IMR-90 (cell line): Measurements from ENCODE around the gene DHH. TPM values are rescaled to one million over a fixed set of nuclear protein-coding genes. Genes with fewer than 3 reads are reported as not detected.

ENCODE experiments used
- ATAC-seq: fragments of 200-7000 bp; cut with Tn5 transposase; 2 replicates; pipeline ENCODE4 v1.9.1; 2020; ENCODE audit warnings: low read depth, mild to moderate bottlenecking, moderate library complexity
- BruUV-seq: library from RNA; stranded (reverse); fragments of 400-500 nt; replicated peaks from 2 replicates; lab custom pipeline; 2021; lab: Mats Ljungman, UMichigan
- CTCF ChIA-PET: fragments of 300-600 bp; formaldehyde crosslinking; extraction: SDS; loops from one replicate; lab custom pipeline; 2021; ENCODE audit warnings: antibody characterized with exemption; lab: Yijun Ruan, JAX
- POLR2A ChIA-PET: fragments of 300-600 bp; sonication (Branson Sonifier 250); formaldehyde crosslinking; loops from one replicate; lab custom pipeline; 2022; ENCODE audit warnings: antibody characterized with exemption; ENCODE audit not compliant: unreplicated experiment; lab: Charles Lee
- DNase-seq: peaks from one replicate; pipeline ENCODE4 v3.0.0; 2013
- H2AFZ ChIP-seq: replicated peaks from 2 replicates; pipeline ENCODE3; 2013; ENCODE audit warnings: low read length, mild to moderate bottlenecking; ENCODE audit not compliant: poor library complexity
- H2AK5ac ChIP-seq: 2 replicates; pipeline ENCODE4 v1.6.1; 2013; ENCODE audit warnings: low read depth, low read length, inconsistent platforms
- H2AK9ac ChIP-seq: replicated peaks from 2 replicates; pipeline ENCODE3; 2013; ENCODE audit warnings: mild to moderate bottlenecking, low read depth, low read length, moderate library complexity; ENCODE audit not compliant: poor library complexity
- H2BK120ac ChIP-seq: 2 replicates; pipeline ENCODE4 v1.6.1; 2013; ENCODE audit warnings: low read depth, low read length, inconsistent platforms
- H2BK15ac ChIP-seq: 3 replicates; pipeline ENCODE4 v1.6.1; 2013; ENCODE audit warnings: low read depth, low read length, inconsistent platforms
- H2BK20ac ChIP-seq: 2 replicates; pipeline ENCODE4 v1.6.1; 2013; ENCODE audit warnings: low read depth, mild to moderate bottlenecking, inconsistent platforms, low read length, moderate library complexity
- H2BK5ac ChIP-seq: 2 replicates; pipeline ENCODE4 v1.6.1; 2013; ENCODE audit warnings: mild to moderate bottlenecking, low read depth, low read length, inconsistent platforms; ENCODE audit not compliant: poor library complexity, severe bottlenecking
- H3K14ac ChIP-seq: replicated peaks from 2 replicates; pipeline ENCODE4 v1.6.1; 2013; ENCODE audit warnings: low read depth, low read length, inconsistent platforms
- H3K18ac ChIP-seq: 2 replicates; pipeline ENCODE4 v1.6.1; 2013; ENCODE audit warnings: low read depth, low read length, control low read depth
- H3K23ac ChIP-seq: 2 replicates; pipeline ENCODE4 v1.6.1; 2013; ENCODE audit warnings: low read depth, low read length, inconsistent platforms
- H3K27ac ChIP-seq: 2 replicates; pipeline ENCODE4 v1.5.1; 2013; ENCODE audit warnings: mild to moderate bottlenecking, control low read depth, low read length; ENCODE audit not compliant: insufficient read depth
- H3K27me3 ChIP-seq: 2 replicates; pipeline ENCODE4 v1.6.1; 2013; ENCODE audit warnings: low read length; ENCODE audit not compliant: control insufficient read depth, insufficient read depth
- H3K36me3 ChIP-seq: 2 replicates; pipeline ENCODE4 v1.6.1; 2013; ENCODE audit warnings: low read length, mixed read lengths; ENCODE audit not compliant: control insufficient read depth, insufficient read depth
- H3K4ac ChIP-seq: 2 replicates; pipeline ENCODE4 v1.6.1; 2013; ENCODE audit warnings: low read depth, low read length, inconsistent platforms
- H3K4me1 ChIP-seq: 2 replicates; pipeline ENCODE4 v1.6.1; 2013; ENCODE audit warnings: low read length, mixed read lengths; ENCODE audit not compliant: control insufficient read depth, insufficient read depth
- H3K4me2 ChIP-seq: 2 replicates; pipeline ENCODE4 v1.6.1; 2013; ENCODE audit warnings: low read depth, mild to moderate bottlenecking, control low read depth, low read length, moderate library complexity
- H3K4me3 ChIP-seq: 2 replicates; pipeline ENCODE4 v1.5.1; 2013; ENCODE audit warnings: low read depth, mild to moderate bottlenecking, control low read depth, low read length, moderate library complexity; ENCODE audit not compliant: insufficient read depth
- H3K56ac ChIP-seq: 2 replicates; pipeline ENCODE4 v1.6.1; 2013; ENCODE audit warnings: low read length, inconsistent platforms; ENCODE audit not compliant: insufficient read depth; ENCODE audit errors: extremely low read depth
- H3K79me1 ChIP-seq, 2 experiments: 2 replicates each; pipeline ENCODE4 v1.6.1; 2013; ENCODE audit warnings: low read length in 2 of 2, inconsistent platforms in 1 of 2, low read depth in 1 of 2
- H3K9ac ChIP-seq: 2 replicates; pipeline ENCODE4 v1.6.1; 2013; ENCODE audit warnings: low read depth, low read length, control low read depth
- H3K9me1 ChIP-seq: 2 replicates; pipeline ENCODE4 v1.6.1; 2013; ENCODE audit warnings: low read length, inconsistent platforms; ENCODE audit not compliant: insufficient read depth
- H3K9me3 ChIP-seq: 2 replicates; pipeline ENCODE4 v1.6.1; 2013; ENCODE audit warnings: low read length; ENCODE audit not compliant: control insufficient read depth, insufficient read depth
- H4K20me1 ChIP-seq: 2 replicates; pipeline ENCODE4 v1.6.1; 2013; ENCODE audit warnings: low read length, inconsistent platforms; ENCODE audit not compliant: insufficient read depth
- H4K5ac ChIP-seq: 2 replicates; pipeline ENCODE4 v1.6.1; 2013; ENCODE audit warnings: mild to moderate bottlenecking, low read depth, low read length, control low read depth
- H4K8ac ChIP-seq, 2 experiments: 2 replicates each; pipeline ENCODE4 v1.6.1; 2013; ENCODE audit warnings: low read depth in 2 of 2, low read length in 2 of 2, control low read depth in 1 of 2, inconsistent platforms in 1 of 2
- H4K91ac ChIP-seq: 2 replicates; pipeline ENCODE4 v1.6.1; 2013; ENCODE audit warnings: low read depth, low read length, inconsistent platforms; ENCODE audit not compliant: insufficient read depth
- CEBPB ChIP-seq: IDR thresholded peaks from 2 replicates; pipeline ENCODE4 v1.6.1; 2012; ENCODE audit warnings: low read depth, low read length, improper control_type of control experiment
- FOS ChIP-seq: fragments of 150-350 bp; IDR thresholded peaks from 2 replicates; pipeline ENCODE4 v1.6.1; 2016; ENCODE audit warnings: low read depth, low read length
- MAFK ChIP-seq: IDR thresholded peaks from 2 replicates; pipeline ENCODE4 v1.6.1; 2012; ENCODE audit warnings: low read depth, low read length, improper control_type of control experiment
- MAZ ChIP-seq: IDR thresholded peaks from 2 replicates; pipeline ENCODE4 v1.6.1; 2012; ENCODE audit warnings: low read depth, mild to moderate bottlenecking, low read length, improper control_type of control experiment, moderate library complexity, borderline replicate concordance
- NFE2L2 ChIP-seq: fragments of 150-350 bp; IDR thresholded peaks from 2 replicates; pipeline ENCODE4 v1.6.1; 2016; ENCODE audit warnings: low read depth, mild to moderate bottlenecking, low read length
- POLR2A ChIP-seq: IDR thresholded peaks from 2 replicates; pipeline ENCODE4 v1.6.1; 2012; ENCODE audit warnings: mild to moderate bottlenecking, low read depth, low read length
- RAD21 ChIP-seq: IDR thresholded peaks from 2 replicates; pipeline ENCODE4 v1.6.1; 2012; ENCODE audit warnings: low read length, improper control_type of control experiment
- RCOR1 ChIP-seq: IDR thresholded peaks from 2 replicates; pipeline ENCODE4 v1.6.1; 2012; ENCODE audit warnings: mild to moderate bottlenecking, low read length, improper control_type of control experiment; ENCODE audit not compliant: insufficient replicate concordance
- SMC3 ChIP-seq: fragments of 150-350 bp; IDR thresholded peaks from 2 replicates; pipeline ENCODE4 v1.6.1; 2016; ENCODE audit warnings: low read depth, mild to moderate bottlenecking, antibody characterized with exemption, low read length, moderate library complexity
- WGBS, 2 experiments: methylation state at CpG; one replicate each; pipeline versions ENCODE4 v1.1.5 to v1.1.7; 2013; ENCODE audit warnings: missing lambda C conversion rate in 2 of 2; ENCODE audit not compliant: insufficient read length in 1 of 2; ENCODE audit errors: extremely low coverage in 2 of 2; 5-methylcytosine and 5-hydroxymethylcytosine counted together
- dilution Hi-C: fragments of 300-500 bp; cut with HindIII; formaldehyde crosslinking; loops from one replicate; pipeline ENCODE4 v1.14.3; 2018; ENCODE audit warnings: low sequenced_read_pairs; ENCODE audit not compliant: unreplicated experiment
- in situ Hi-C: fragments of 300-500 bp; cut with MboI; formaldehyde crosslinking; loops from 3 replicates; pipeline ENCODE4 v1.14.3; 2019; ENCODE audit warnings: low sequenced_read_pairs, inconsistent platforms, mixed read lengths
- intact Hi-C: fragments of 100-400 bp; cut with micrococcal nuclease; formaldehyde crosslinking; loops from 2 replicates; pipeline ENCODE4 v1.10.0; 2022
- polyA plus RNA-seq, 3 experiments: library from polyadenylated mRNA; depleted of rRNA; stranded (reverse); fragments of >200 nt; gene quantifications; 2 replicates each; pipeline ENCODE4 v1.2.3, GENCODE V29; 2012; ENCODE audit warnings: low replicate concordance in 1 of 3
- total RNA-seq: library from RNA; depleted of rRNA; stranded (reverse); fragments of >200 nt; gene quantifications from 2 replicates; pipeline ENCODE4 v1.2.3, GENCODE V29; 2012
- TF ChIP-seq, protein P1 (sequence below): fragments of 150-350 bp; IDR thresholded peaks from 2 replicates; pipeline ENCODE4 v1.6.1; 2016; ENCODE audit warnings: low read depth, mild to moderate bottlenecking, low read length, moderate library complexity, borderline replicate concordance
- TF ChIP-seq, protein P2 (sequence below): conservative IDR thresholded peaks from 2 replicates; pipeline ENCODE4 v1.5.1; 2012; ENCODE audit warnings: mild to moderate bottlenecking, low read depth, low read length, improper control_type of control experiment
- TF ChIP-seq, protein P3 (sequence below): fragments of 150-350 bp; IDR thresholded peaks from 2 replicates; pipeline ENCODE4 v1.6.1; 2017; ENCODE audit warnings: mild to moderate bottlenecking, antibody characterized with exemption, low read length, low read depth

Gene DHH
- total and polyA plus RNA-seq, 2 of the 4 experiments (the other 2 are of a cell fraction), result under 0.01 to 0.07 TPM

DNA sequence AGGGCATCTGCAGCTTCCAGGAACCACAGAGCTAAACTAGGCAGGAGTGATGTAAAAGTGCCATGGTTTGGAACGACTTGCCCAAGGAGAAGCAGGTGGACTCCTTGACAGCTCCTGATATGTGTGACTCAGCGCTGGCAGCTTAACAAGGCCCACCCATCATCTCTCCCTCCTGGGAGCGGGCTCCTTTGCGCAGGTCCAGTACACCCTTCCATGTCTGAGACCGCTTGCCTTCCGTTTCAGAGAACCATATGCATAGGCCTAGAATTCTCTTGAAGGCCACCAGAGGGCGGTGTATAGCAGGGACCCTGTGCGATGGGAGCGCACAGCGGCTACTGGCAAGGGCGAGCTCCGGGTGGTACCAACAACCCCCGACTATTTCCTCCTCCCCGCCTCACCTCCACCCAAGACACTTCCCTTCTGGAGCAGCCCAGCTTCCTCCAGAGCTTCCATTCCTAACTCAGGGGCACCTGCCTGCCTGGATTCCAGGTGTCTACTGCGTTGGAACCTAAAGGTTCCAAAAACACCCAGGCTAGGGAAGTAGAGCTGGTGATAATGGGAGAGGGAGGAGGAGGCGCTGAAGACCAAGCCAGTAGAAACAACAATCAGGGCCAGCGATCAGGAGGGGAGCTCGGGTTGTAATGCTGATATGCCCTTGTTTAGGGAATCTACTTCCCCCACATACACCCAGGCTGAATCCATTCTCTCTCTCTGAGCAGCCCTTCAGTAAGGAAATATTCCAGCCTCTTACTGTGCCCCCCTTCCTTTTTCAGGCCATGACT lies 6.3 kb downstream of the DHH start:
- H3K79me1 ChIP-seq, result 0 out of 4 replicates have a peak, but pooled peaks cover 0 to 3% of the 10 kb centered on the region in 2 experiments
- H2BK5ac ChIP-seq, result no peak overlapping the region
- 0 out of 2 replicates have a peak overlapping the region, but pooled peaks have one; percentile 10 for H3K9ac ChIP-seq
- H3K4me3 ChIP-seq, result no peak overlapping the region
- WGBS, 2 experiments, result no CpG with 5 or more reads among the region's 18 CpGs
- peaks cover 15% of the 10 kb centered on the region; the same call in 1 of the 2 replicates for H3K27me3 ChIP-seq
- no peak overlapping the region for H4K91ac ChIP-seq
- no peak overlapping the region for H3K56ac ChIP-seq
- H3K4me1 ChIP-seq, result peaks cover 9% of the 10 kb centered on the region
- intact Hi-C loops (loop anchor here (1.0 to 10.0 kb wide), 4 partner anchors 24 to 147 kb away; partner anchors contain the start of gene TUBA1A), in situ Hi-C loops (no loop called here), dilution Hi-C loops (no loop called here)
- peak overlapping the region; percentile 45; the same call in 1 of the 2 replicates for H3K23ac ChIP-seq
- CTCF ChIA-PET, result interaction anchor here (0.6 to 3.7 kb wide), 15 partner anchors 10 to 156 kb away, joined by 3 to 16 read pairs (median 3); partner anchors contain the start of gene RHEBL1
- H3K9me1 ChIP-seq, result peaks cover 2% of the 10 kb centered on the region; the same call in 1 of the 2 replicates
- H3K36me3 ChIP-seq, result no peaks in the 10 kb centered on the region
- H2BK120ac ChIP-seq, result no peak overlapping the region
- H3K18ac ChIP-seq, result no peak overlapping the region
- peak overlapping the region; percentile 25 for H2AK9ac ChIP-seq
- H3K14ac ChIP-seq, result no peak overlapping the region
- H3K27ac ChIP-seq, result no peak overlapping the region
- H2BK15ac ChIP-seq, result no peak overlapping the region
- no peaks in the 10 kb centered on the region for H3K9me3 ChIP-seq
- H2BK20ac ChIP-seq, result peak overlapping the region; percentile 33
- H2AFZ ChIP-seq, result peak overlapping the region; percentile 92
- H4K5ac ChIP-seq, result no peak overlapping the region
- no TSS peak for BruUV-seq
- TF ChIP-seq, protein P1, sequence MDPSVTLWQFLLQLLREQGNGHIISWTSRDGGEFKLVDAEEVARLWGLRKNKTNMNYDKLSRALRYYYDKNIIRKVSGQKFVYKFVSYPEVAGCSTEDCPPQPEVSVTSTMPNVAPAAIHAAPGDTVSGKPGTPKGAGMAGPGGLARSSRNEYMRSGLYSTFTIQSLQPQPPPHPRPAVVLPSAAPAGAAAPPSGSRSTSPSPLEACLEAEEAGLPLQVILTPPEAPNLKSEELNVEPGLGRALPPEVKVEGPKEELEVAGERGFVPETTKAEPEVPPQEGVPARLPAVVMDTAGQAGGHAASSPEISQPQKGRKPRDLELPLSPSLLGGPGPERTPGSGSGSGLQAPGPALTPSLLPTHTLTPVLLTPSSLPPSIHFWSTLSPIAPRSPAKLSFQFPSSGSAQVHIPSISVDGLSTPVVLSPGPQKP, result no peak
- TF ChIP-seq SMC3, result peak; percentile 74
- TF ChIP-seq CEBPB, result no peak
- TF ChIP-seq NFE2L2, result no peak
- no peak for TF ChIP-seq MAFK
- TF ChIP-seq, protein P2, sequence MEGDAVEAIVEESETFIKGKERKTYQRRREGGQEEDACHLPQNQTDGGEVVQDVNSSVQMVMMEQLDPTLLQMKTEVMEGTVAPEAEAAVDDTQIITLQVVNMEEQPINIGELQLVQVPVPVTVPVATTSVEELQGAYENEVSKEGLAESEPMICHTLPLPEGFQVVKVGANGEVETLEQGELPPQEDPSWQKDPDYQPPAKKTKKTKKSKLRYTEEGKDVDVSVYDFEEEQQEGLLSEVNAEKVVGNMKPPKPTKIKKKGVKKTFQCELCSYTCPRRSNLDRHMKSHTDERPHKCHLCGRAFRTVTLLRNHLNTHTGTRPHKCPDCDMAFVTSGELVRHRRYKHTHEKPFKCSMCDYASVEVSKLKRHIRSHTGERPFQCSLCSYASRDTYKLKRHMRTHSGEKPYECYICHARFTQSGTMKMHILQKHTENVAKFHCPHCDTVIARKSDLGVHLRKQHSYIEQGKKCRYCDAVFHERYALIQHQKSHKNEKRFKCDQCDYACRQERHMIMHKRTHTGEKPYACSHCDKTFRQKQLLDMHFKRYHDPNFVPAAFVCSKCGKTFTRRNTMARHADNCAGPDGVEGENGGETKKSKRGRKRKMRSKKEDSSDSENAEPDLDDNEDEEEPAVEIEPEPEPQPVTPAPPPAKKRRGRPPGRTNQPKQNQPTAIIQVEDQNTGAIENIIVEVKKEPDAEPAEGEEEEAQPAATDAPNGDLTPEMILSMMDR, result peak; percentile 90
- TF ChIP-seq, protein P3, sequence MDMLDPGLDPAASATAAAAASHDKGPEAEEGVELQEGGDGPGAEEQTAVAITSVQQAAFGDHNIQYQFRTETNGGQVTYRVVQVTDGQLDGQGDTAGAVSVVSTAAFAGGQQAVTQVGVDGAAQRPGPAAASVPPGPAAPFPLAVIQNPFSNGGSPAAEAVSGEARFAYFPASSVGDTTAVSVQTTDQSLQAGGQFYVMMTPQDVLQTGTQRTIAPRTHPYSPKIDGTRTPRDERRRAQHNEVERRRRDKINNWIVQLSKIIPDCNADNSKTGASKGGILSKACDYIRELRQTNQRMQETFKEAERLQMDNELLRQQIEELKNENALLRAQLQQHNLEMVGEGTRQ, result no peak
- peak; percentile 75 for TF ChIP-seq RAD21
- TF ChIP-seq MAZ, result no peak
- no peak for TF ChIP-seq RCOR1
- no peak for TF ChIP-seq FOS
- TF ChIP-seq POLR2A, result no peak
- H3K4me2 ChIP-seq, result peak overlapping the region; percentile 72
- DNase-seq (peak; percentile 94), ATAC-seq (peak; percentile 92)
- H2AK5ac ChIP-seq, result no peak overlapping the region; the same call in 1 of the 2 replicates
- H4K20me1 ChIP-seq, result no peaks in the 10 kb centered on the region; the same call in 1 of the 2 replicates
- no peak overlapping the region for H4K8ac ChIP-seq
- no peak overlapping the region for H3K4ac ChIP-seq
- POLR2A ChIA-PET, result interaction anchor here (0.5 to 0.6 kb wide), 2 partner anchors 36 to 38 kb away, joined by 4 read pairs; no protein-coding TSS in a partner anchor
